NCI-H1105 (cell line): ENCODE measurements around the gene CRY2.

Experiments
- DNase-seq: peaks from one replicate; lab custom pipeline; 2025; lab: John Stamatoyannopoulos, UW

The CRY2 gene

GRCh38 chr11:45918331-45918941 is 71.2 kb downstream of the CRY2 start:
- DNase-seq = peak; percentile 88

GRCh38 chr11:45918962-45919675 is 71.8 kb downstream of the CRY2 start:
- DNase-seq = no peak

DNA sequence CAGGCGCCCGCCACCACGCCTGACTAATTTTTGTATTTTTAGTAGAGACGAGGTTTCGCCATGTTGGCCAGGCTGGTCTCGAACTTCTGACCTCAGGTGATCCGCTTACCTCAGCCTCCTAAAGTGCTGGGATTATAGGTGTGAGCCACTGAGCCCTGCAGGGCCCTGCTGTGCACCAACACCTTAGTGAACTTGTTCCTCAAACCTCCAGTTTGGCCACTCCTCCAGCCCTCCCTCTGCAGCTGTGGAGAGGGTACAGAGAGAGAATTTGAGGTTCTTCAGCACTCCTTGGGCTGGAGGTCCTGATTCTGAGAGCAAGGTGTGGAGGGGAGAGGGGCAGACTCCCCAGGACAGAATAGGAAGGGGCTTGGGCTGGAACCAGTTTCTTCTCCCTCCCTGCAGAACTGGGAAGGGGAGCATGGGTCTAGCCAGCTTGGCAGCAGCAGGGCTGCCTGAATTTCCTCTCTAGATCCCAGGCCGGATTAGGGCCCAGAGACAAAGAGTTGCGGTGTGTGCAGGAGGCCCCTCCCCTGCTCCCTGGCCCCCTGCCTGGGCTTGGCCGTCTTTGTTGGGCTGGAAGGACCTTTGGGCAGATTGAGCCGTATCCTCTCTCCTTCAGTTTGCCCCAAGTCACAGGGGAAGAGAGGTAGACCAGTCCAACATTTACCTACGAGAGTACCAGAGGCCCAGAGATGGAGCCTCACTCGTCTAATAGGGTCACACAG is 72.7 kb downstream of the CRY2 start:
- DNase-seq = no peak

GRCh38 chr11:45920531-45921477 is 73.5 kb downstream of the CRY2 start:
- no peak for DNase-seq

DNA sequence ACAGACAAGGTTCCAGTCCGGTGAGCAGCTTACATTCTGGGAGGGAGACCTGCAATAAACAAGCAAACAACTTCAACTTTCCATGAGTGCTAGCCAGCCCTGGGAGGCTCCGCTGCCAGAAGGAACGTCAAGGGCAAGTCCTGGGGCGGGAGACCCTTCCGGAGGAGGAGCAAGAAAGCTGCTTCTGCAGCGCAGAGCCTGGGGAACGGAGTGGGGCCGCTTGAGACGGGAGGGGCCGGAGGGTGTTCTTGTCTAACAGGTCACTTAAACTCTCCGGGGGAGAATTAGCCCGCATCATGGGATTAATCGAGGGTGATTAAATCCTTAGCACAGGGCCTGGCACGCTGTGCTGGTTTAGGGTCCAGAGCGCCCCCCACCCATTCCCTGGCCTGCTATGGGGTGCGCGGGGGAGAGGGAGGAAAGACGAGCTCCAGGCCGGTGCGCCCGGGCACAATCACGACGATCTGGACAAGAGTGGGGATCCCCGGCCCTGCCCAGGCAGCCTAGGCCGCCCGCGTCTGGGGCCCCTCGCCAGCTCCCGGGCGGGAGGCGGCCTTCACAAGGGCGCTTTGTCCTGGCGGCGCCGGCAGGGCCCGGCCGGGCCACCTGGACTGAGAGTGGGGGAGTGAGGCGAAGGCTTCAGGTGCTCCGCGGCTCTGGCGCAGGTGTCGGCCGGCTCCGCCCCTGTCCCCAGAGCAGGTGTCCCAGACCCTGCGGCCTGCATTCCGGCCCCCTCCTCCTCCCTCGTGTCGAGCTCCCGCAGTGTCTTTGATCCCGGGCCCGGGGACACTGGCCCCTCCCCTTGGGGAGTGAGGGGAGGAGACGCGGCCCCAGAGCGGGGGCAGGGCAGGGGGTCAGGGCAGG is 74.5 kb downstream of the CRY2 start:
- peak; percentile 93 for DNase-seq

- peak; percentile 88 for DNase-seq
Observed at GRCh38 chr11:45922425-45923082, 75.3 kb downstream of the CRY2 start, which contains the start of gene LARGE2. Gene LARGE2, plus strand, starts transcription at chr11:45922656. Its CDS starts 227 bp downstream, at chr11:45922883.

GRCh38 chr11:45924036-45924915 is 77.0 kb downstream of the CRY2 start:
- DNase-seq = no peak

GRCh38 chr11:45924927-45925326 is 77.7 kb downstream of the CRY2 start:
- DNase-seq = no peak

GRCh38 chr11:45925550-45925949 is 78.3 kb downstream of the CRY2 start:
- no peak for DNase-seq

GRCh38 chr11:45926001-45926401 is 78.7 kb downstream of the CRY2 start:
- DNase-seq = no peak

- DNase-seq = no peak
Observed at GRCh38 chr11:45926536-45927331, 79.5 kb downstream of the CRY2 start.

DNA sequence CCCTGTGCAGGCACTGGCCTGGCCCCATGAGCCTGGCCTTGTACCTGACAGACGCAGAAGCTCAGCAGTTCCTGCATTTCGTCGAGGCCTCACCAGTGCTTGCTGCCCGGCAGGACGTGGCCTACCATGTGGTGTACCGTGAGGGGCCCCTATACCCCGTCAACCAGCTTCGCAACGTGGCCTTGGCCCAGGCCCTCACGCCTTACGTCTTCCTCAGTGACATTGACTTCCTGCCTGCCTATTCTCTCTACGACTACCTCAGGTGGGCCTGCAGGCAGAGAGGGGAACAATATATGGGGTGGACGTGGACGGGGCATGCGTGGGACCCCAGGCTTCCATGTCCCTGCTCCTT is 80.0 kb downstream of the CRY2 start:
- no peak for DNase-seq

GRCh38 chr11:45927684-45928413 is 80.6 kb downstream of the CRY2 start:
- DNase-seq = no peak

DNA sequence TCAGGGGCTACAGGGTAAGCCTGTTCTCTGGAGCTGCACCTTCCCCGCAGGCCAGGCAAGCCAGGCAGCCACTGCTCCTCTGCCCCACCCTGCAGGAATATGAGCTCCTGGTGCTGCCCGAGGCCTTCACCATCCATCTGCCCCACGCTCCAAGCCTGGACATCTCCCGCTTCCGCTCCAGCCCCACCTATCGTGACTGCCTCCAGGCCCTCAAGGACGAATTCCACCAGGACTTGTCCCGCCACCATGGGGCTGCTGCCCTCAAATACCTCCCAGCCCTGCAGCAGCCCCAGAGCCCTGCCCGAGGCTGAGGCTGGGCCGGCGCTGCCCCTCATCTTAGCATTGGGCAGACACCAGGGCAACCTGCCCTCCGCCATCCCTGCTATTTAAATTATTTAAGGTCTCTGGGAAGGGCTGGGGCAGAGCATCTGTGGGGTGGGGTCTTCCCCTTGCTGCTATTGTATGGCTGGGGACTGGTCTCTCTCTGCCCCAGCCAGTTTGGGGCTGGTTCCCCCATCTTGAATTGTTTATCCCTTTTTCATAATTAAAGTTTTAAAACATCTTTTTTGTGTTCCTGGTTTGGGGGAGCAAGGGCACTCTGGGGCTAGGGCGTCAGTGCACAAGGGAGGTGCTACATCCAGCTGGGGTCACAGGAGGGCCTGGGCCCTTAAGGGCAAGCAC is 81.4 kb downstream of the CRY2 start:
- no peak for DNase-seq

DNA sequence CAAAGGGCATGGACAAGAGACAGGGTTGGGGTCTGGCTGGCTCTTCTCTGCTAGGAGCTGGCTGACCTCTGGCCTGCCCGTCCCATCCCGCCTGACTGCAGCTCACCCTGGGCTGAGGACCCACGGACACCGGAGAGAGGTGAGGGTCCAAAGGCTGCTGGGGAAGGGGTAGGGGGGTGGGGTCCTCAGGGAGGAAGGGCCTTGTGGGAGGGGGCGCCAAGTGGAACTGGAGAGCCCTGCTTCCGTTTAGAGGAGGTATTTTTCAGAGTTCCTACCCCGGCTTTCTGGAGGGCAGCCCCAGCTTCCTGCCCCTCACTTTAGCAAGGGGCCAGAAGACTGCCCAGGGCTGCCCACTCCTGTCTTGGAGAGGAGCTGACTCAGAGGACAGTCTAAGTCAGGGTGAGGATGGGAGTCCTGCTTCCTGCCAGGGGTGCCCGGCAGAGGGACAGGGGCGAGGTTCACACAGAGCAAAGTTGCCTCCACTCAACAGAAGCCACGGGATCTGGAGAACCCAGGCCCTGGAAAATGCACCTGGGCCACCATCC is 82.3 kb downstream of the CRY2 start:
- no peak for DNase-seq

GRCh38 chr11:45930031-45930794 is 82.9 kb downstream of the CRY2 start:
- peak; percentile 87 for DNase-seq
